Muscle layer of duodenum (tissue), 2 donors: ENCODE results near the gene JPH3.

Experiments
- H3K27ac ChIP-seq: one replicate; pipeline ENCODE4 v1.7.0; 2013; ENCODE audit warnings: mild to moderate bottlenecking, low read length
- H3K27me3 ChIP-seq: one replicate; pipeline ENCODE4 v1.7.0; 2013; ENCODE audit warnings: low read depth, mild to moderate bottlenecking, control low read depth, low read length
- H3K36me3 ChIP-seq, 2 donors: one replicate each; pipeline ENCODE4 v1.7.0; 2013; ENCODE audit warnings: low read length in 2 of 2, control low read depth in 1 of 2, mild to moderate bottlenecking in 1 of 2; ENCODE audit not compliant: insufficient read depth in 2 of 2, control insufficient read depth in 1 of 2
- H3K4me1 ChIP-seq, 2 donors: one replicate each; pipeline ENCODE4 v1.7.0; 2013; ENCODE audit warnings: low read length in 2 of 2, mild to moderate bottlenecking in 2 of 2, control low read depth in 1 of 2, moderate library complexity in 1 of 2; ENCODE audit not compliant: insufficient read depth in 2 of 2, control insufficient read depth in 1 of 2
- H3K4me3 ChIP-seq, 2 donors: one replicate each; pipeline ENCODE4 v1.7.0; 2013; ENCODE audit warnings: low read length in 2 of 2, low read depth in 1 of 2, mild to moderate bottlenecking in 1 of 2
- H3K9me3 ChIP-seq, 2 donors: one replicate each; pipeline ENCODE4 v1.7.0; 2013; ENCODE audit warnings: low read length in 2 of 2, control low read depth in 1 of 2, mild to moderate bottlenecking in 1 of 2; ENCODE audit not compliant: control insufficient read depth in 1 of 2
- donor health status: healthy.

The JPH3 gene

DNA sequence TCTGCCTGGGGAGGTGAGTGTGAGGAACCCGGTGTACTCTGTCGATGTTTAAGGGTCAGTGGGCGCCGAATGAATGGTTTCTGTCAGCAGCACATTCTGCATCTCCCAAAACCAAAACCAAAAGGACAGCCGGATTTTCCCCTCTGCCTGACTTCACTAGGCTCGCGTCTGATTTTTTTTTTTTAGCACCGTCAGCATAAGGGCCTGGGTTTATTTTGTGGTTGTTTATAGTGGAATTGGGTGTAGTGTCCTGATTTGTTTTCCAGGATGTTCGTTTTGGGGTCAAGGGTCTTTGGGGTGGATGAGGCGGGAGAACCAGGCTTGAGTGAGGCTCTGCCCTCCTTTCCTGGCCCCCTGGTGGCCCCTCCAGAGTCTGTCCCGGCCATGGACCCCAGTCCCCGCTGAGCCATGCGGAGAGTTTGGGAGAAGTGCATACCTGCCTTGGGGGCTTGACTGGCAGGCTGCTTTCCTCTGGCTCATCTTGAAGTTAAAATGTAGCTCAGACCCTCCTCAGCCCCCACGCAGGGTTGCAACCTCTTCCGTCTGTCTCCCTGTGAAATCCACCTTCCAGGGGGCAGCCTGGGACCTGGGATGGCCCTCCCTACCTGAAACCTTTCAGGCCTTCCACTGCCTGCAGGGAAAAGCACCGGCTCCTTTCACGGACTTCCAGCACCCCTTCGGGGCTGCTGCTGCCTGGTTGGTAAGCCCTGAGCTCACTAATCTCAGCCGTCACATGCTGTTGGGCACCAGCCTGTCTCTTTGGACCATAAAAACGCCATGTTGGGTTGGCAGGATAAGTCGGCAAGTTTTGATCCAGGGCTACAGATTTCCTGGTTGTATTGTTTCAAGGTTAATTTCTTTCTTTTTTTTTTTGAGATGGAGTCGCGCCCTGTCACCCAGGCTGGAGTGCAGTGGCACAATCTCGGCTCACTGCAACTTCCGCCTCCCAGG lies 60.2 kb downstream of the JPH3 start:
- Histone ChIP-seq H3K4me3 (no peak overlapping the region), H3K4me1 (no peaks in the 10 kb centered on the region), H3K9me3 (peaks cover 0 to 4% of the 10 kb centered on the region in 2 donors), H3K27me3 (no peaks in the 10 kb centered on the region), H3K36me3 (no peaks in the 10 kb centered on the region), H3K27ac (no peak overlapping the region)

DNA sequence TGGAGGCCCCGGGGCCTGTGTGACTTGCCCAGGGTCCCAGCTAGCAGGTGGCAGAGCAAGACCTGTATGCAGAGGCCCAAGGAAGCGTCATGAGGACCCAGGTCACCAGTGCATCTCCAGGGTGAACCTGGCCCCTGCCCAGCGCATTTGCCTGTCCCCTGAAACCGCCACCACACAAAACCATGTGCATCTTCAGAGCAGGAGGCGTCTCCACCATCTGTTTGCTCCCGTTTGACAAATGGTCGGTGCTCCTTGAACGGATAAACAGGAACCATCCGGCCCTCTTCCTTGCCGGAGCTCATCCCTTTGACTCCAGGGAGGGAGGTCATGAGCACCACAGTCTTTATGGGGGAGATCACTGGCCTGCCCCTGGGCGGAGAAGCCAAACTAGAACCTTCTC lies 62.5 kb downstream of the JPH3 start:
- no peaks in the 10 kb centered on the region for H3K9me3 ChIP-seq
- no peaks in the 10 kb centered on the region for H3K27me3 ChIP-seq
- no peaks in the 10 kb centered on the region for H3K36me3 ChIP-seq

DNA sequence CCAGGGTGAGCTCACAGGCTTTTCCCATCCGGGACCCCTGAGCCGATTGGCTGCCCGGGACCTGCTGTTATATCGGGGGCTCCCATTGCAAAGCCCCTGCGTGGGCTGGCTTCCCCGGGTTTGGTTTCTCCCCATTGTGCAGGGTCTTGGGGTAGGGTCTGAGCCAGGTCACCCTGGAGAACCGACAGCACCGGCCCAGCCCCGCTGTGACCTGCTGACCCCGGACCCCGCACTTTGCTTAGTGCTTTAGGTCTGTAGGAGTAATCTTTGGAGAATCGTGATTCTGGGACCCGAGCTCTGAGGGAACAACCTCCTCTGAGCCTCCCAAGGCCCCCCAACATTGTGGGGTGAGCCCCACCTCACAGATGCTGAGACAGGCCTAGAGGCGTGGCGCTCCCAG lies 62.9 kb downstream of the JPH3 start:
- Histone ChIP-seq H3K27me3 (no peaks in the 10 kb centered on the region), H3K9me3 (no peaks in the 10 kb centered on the region), H3K4me3 (no peak overlapping the region), H3K4me1 (no peaks in the 10 kb centered on the region), H3K27ac (no peak overlapping the region), H3K36me3 (no peaks in the 10 kb centered on the region)

More for the DNA sequence above, 62.5 kb downstream of the JPH3 start:
- Histone ChIP-seq H3K4me3 (no peak overlapping the region), H3K4me1 (no peaks in the 10 kb centered on the region), H3K27ac (no peak overlapping the region)

DNA sequence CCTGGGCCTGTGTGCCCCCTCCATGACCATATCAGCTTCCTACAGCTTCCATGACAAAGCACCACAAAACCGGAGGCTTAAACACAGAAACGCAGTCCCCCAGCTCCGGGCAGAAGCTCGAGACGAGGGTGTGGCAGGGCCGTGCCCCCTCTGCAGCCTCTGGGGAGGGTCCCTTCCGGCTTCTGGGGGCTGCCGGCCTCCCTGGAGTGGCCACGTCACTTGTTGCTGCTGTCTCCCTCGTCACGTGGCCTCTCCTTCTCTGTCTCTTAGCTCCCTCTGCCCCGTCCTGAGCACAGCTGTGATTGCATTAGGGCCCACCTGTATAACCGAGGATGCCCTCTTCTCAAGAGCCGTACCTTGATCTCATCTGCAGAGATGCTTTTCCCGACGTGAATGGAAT lies 64.6 kb downstream of the JPH3 start:
- Histone ChIP-seq H3K9me3 (no peaks in the 10 kb centered on the region), H3K4me3 (no peak overlapping the region), H3K4me1 (no peaks in the 10 kb centered on the region), H3K36me3 (no peaks in the 10 kb centered on the region), H3K27ac (no peak overlapping the region), H3K27me3 (no peaks in the 10 kb centered on the region)

DNA sequence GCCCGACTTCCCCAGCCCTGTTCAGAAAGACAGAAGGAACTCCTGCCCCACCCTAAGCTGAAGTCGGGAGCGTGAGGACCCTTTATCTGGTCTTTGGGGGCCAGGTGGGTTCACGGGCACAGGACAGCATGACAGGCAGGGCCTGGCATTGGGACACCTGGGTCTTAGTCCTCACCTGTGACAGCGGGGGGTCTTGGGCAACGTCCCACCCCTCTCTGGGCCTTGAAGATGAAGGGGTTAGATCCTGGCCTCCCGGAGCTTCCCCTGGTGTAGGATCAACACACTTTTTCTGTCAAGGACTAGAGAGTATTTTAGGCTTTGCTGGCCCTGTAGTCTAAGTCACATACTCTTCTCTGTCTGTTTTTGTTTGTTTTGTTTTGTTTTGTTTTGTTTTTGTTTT lies 65.1 kb downstream of the JPH3 start:
- Histone ChIP-seq H3K4me1 (no peaks in the 10 kb centered on the region), H3K27ac (no peak overlapping the region), H3K36me3 (no peaks in the 10 kb centered on the region), H3K4me3 (no peak overlapping the region), H3K27me3 (no peaks in the 10 kb centered on the region), H3K9me3 (no peaks in the 10 kb centered on the region)

DNA sequence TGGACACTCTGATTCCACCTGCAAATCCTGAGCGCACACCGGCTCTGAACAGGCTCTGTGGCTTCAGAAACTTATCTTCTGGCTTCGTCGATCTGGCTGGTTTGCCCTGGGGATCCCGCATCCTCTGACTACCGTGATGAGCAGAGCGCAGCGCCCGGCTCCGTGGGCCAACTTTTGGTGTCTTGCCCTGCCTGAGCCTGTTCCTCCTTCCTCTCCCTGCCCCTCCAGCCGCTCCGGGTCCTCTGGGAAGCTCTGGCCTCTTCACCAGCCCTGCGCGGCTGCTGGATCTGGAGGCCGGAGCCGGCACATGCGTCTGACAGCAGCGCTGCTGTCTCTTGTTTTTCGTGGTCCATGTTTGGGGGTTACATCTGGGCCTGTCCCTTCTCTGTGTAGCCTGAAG lies 65.6 kb downstream of the JPH3 start:
- H3K4me3 ChIP-seq: no peak overlapping the region
- no peaks in the 10 kb centered on the region for H3K36me3 ChIP-seq
- no peaks in the 10 kb centered on the region for H3K9me3 ChIP-seq
- no peak overlapping the region for H3K27ac ChIP-seq
- H3K4me1 ChIP-seq: no peaks in the 10 kb centered on the region
- no peaks in the 10 kb centered on the region for H3K27me3 ChIP-seq

DNA sequence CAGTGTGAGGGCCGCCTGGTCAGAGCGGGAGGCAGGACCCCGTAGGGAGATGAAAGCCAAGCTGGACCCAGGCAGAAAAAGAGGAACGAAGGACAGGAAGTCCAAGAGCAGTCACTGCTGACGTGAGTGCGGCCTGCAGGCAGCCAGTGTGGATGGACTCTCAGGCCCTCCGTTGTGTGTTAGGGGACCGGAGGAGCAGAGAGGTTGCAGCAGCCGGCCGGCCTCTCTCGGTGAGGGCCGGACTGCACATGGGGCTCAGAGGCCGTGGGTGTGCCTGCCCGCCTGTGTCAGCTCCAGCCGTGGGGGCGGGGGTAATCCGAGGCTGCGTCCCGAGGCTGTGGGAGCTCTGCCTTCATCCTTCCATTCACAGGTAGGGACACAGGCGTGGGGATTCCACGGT lies 67.4 kb downstream of the JPH3 start:
- Histone ChIP-seq H3K4me3 (no peak overlapping the region), H3K27ac (no peak overlapping the region), H3K4me1 (no peaks in the 10 kb centered on the region), H3K9me3 (no peaks in the 10 kb centered on the region), H3K36me3 (no peaks in the 10 kb centered on the region), H3K27me3 (no peaks in the 10 kb centered on the region)

DNA sequence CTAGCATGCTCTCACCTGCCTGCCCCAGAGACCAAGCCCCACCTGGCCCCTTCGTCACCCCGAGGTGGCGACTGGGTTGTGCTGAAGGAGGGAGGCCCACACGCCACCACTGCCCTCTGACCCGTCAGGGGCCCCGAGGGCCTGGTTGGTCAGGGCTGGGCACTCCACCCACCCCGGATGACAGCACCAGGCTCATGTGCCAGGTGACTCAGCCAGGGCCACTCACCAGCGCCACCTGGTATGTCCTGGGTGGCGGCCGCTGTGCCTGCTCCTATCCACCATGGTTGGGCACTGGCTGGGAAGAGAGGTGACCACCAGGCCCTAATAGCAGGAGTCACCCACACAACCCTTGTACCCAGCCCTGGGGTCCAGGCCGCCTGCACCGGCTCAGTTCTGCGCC lies 68.9 kb downstream of the JPH3 start:
- Histone ChIP-seq H3K4me1 (no peaks in the 10 kb centered on the region), H3K27me3 (no peaks in the 10 kb centered on the region), H3K27ac (no peak overlapping the region), H3K9me3 (no peaks in the 10 kb centered on the region), H3K36me3 (no peaks in the 10 kb centered on the region), H3K4me3 (no peak overlapping the region)

DNA sequence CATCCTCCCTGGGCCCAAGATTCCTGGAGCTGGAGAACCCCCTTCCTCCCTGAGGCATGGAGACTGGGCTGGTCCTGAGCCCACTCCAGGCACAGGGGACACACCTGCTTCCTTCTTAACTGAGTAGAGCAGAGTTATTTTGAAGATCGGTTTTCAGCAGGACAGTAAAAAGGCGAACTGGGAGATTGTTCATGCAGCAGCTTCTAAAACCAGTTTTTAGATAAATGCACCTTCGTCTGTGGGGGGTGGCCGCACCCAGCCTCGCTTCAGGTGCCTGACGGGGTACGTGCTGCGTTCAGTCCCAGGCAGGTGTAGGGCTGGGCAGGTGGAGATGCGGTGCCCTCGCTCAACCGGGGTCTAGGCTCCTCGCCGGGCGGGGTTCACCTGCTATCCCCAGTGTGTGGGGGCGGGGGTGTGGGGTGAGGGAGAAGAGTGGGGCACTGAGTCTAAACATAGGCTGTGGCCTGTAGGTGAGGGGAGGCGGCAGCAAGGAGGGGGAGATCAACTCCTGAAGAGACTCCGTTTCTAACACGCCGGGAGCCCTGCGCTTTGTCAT lies 69.5 kb downstream of the JPH3 start:
- H3K27me3 ChIP-seq: no peaks in the 10 kb centered on the region

DNA sequence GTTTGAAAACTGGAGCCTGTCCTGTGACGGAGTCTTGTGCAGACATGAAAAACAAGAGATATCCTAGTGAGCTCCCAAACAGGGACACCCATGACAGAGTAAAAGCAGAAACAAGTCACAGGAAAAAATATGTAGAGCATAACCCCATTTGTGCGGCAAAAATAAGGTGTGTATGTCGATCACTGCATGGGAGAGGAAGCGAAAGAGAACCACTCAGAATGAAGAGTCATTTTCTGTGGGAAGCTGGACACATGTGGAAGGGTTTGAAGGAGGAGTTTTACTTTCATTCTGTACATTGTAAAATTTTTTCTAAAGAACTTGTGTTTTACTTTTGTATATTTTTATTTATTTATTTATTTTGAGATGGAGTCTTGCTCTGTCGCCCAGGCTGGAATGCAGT lies 72.1 kb downstream of the JPH3 start:
- Histone ChIP-seq H3K4me3 (no peak overlapping the region), H3K36me3 (no peaks in the 10 kb centered on the region), H3K27ac (no peak overlapping the region), H3K9me3 (no peaks in the 10 kb centered on the region), H3K4me1 (no peaks in the 10 kb centered on the region), H3K27me3 (no peaks in the 10 kb centered on the region)

More for the DNA sequence above, 69.5 kb downstream of the JPH3 start:
- Histone ChIP-seq H3K4me3 (no peak overlapping the region), H3K36me3 (no peaks in the 10 kb centered on the region), H3K4me1 (no peaks in the 10 kb centered on the region), H3K27ac (no peak overlapping the region), H3K9me3 (no peaks in the 10 kb centered on the region)

DNA sequence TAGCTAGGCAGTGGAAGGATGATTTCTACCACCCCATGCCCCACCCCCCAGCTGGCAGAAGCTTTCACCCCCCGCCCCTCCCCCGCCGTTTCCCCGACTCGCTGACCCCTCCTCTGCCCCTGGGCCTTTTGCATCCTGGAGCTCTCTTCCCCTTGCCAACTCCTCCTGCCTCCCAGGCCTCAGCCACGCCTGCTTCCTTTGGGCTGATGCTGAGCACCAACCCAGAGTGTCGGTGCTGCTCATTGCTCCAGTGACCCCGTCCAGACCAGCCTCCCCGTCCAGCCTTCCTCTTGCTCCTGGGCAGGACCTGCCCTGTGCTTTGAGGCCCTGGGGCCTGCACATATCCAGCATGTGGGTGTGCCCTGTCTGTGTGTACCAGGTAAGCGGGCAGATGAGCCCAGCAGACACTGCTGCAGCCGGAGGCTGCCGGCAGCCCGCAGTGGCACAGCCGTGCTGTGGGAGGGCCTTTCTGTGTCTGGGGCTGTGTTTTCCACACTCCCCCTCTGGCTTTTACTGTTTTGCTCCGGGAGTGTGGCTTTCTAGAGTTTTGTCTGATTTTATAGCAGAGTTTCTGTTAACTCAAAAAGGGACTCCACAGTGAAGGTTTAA lies 72.9 kb downstream of the JPH3 start:
- H3K9me3 ChIP-seq: no peaks in the 10 kb centered on the region
- H3K27ac ChIP-seq: no peak overlapping the region

More for the DNA sequence above, 72.9 kb downstream of the JPH3 start:
- Histone ChIP-seq H3K36me3 (no peaks in the 10 kb centered on the region), H3K4me1 (no peaks in the 10 kb centered on the region), H3K27me3 (no peaks in the 10 kb centered on the region), H3K4me3 (no peak overlapping the region)
